OCI-LY1 (cell line): Measurements from ENCODE around the gene IPMK.

ENCODE experiments used
- CTCF ChIP-seq: fragments of 200-600 bp; sonication (generic), shearing (Covaris generic); IDR thresholded peaks from 2 replicates; pipeline ENCODE4 v1.5.1; 2017; ENCODE audit warnings: mild to moderate bottlenecking, antibody characterized with exemption, low read length, moderate library complexity, mixed read lengths
- EZH2 ChIP-seq: fragments of 200-600 bp; sonication (generic), shearing (Covaris generic); IDR thresholded peaks from 2 replicates; pipeline ENCODE4 v1.8.0; 2017; ENCODE audit warnings: borderline replicate concordance, mixed run types, mild to moderate bottlenecking, antibody characterized with exemption, low read length, moderate library complexity, mixed read lengths

DNA sequence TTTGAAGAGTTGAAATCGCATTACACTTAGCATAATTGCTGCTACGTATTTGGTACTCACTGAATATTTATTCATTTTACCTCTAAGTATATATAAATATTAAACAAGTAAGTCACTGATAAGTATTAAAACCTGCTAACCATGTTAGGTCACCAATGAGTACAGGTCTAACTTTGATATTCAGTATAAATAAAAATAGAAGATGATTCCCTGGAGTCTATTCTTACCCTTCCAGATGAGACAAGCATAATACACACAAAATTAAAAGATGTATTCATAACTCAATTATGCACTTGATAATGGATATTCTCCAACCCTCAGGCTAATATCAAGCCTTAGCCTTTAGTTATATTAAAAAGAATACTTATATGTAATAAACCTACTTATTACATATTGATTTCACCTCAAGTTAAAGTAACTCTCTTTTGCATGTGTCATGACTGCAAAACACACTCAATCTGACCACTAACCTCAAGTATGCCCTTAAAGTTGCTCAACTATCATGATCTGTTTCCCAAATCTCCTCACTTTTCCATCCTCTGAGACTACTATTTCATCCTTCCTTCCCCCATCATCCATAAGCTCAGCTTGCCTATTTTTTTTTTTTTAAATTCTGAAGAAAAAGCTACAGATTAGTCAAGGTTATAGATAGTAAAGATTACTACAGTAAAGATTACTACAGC lies 46.8 kb downstream of the IPMK start:
- no peak for TF ChIP-seq CTCF
- TF ChIP-seq EZH2 = no peak
